ENCODE measurements around the gene MEAK7. TPM values are rescaled to one million over a fixed set of nuclear protein-coding genes. Genes with fewer than 3 reads are reported as not detected.

MEAK7 gene
- total and polyA plus RNA-seq, 2 donors from 2014 or later = 6.3 to 30.6 TPM

DNA sequence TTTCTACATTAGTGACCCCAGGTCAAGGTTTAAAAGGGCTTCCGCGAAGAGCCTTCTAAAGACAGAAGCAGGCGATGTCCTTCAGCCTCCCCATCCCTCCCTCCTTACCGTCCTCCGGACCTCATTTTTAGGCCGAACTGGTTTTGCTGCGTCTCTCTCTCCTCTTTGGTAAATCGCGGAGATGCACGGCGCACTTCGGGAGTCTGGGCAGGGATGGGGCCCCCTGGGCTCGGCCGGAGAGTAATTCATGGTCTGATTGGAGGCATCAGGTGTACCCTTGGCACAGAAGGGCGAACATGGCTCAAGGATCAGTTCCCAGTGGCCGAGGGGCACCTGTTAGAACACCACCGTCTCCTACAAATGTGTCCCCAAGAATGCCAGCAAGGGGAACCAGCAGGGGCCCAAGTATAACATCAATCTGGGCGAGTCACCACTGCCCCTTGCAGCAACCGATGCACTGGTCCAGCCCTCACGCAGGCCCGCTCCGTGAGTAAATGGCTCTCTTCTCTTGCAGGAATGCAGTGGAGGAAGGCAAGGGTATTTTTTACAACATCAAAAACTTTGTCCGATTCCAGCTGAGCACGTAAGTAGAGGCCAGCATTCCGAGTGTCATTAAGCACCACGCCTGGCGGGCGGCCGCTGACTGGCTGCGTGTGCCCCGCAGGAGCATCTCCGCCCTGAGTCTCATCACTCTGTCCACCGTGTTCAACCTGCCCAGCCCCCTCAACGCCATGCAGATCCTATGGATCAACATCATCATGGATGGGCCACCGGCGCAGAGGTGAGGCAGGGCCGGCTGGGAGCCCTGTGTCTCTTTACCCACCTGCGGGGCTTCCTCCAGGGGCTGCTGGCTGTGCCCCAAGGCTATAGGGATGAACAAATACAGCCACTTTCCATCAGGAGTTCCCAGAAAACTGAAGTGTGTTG is 45.6 kb downstream of the MEAK7 start:
- Histone ChIP-seq H3K9me3 (ENCODE audit: control insufficient read depth in 2 of 3, insufficient read depth in 1 of 3, low read length in 3 of 3) (no peaks in the 10 kb centered on the region), H3K4me3 (ENCODE audit: low read length in 3 of 3) (no peak overlapping the region), H3K36me3 (ENCODE audit: control insufficient read depth in 2 of 3, insufficient read depth in 3 of 3, low read length in 3 of 3) (peaks cover 0 to 4% (median 0%) of the 10 kb centered on the region in 3 donors), H3K27ac (ENCODE audit: low read depth in 2 of 2, low read length in 2 of 2) (no peak overlapping the region), H3K9ac (ENCODE audit: low read length in 3 of 3) (no peak overlapping the region), H3K27me3 (ENCODE audit: control insufficient read depth, insufficient read depth, low read length) (no peaks in the 10 kb centered on the region), H3K4me1 (ENCODE audit: control insufficient read depth in 2 of 3, insufficient read depth in 2 of 3, low read depth in 1 of 3, low read length in 3 of 3) (no peaks in the 10 kb centered on the region)
- TF ChIP-seq, protein P1, sequence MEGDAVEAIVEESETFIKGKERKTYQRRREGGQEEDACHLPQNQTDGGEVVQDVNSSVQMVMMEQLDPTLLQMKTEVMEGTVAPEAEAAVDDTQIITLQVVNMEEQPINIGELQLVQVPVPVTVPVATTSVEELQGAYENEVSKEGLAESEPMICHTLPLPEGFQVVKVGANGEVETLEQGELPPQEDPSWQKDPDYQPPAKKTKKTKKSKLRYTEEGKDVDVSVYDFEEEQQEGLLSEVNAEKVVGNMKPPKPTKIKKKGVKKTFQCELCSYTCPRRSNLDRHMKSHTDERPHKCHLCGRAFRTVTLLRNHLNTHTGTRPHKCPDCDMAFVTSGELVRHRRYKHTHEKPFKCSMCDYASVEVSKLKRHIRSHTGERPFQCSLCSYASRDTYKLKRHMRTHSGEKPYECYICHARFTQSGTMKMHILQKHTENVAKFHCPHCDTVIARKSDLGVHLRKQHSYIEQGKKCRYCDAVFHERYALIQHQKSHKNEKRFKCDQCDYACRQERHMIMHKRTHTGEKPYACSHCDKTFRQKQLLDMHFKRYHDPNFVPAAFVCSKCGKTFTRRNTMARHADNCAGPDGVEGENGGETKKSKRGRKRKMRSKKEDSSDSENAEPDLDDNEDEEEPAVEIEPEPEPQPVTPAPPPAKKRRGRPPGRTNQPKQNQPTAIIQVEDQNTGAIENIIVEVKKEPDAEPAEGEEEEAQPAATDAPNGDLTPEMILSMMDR (IDR thresholded peaks at IDR 0.05; ENCODE audit: borderline replicate concordance, extremely low read depth, insufficient read depth) = no peak
- no peak for FAIRE-seq
- DNase-seq = peak in 1 of 5 donors; percentile 31
- intact Hi-C loops (cut with DNase I) = no loop called here

DNA sequence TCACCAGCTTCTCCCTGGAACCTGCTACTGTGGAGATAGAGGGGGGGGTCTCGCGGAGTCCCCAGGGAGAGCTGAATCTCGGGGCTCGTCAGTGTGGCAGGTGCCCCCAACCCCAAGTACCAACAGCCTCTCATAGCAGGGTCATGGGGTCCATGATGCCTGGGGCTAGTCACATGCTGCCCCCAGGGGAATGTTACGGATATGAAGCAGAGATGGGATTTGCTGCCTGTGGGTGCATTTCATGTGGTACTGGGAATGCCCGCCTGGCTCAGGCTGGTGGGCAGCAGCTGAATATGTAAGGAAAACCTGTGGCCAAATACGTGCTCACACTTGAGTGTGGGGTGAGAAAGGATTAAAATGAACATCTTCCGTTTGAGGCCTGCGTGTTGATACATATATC is 49.4 kb downstream of the MEAK7 start:
- Histone ChIP-seq H3K9ac (ENCODE audit: low read length in 3 of 3) (no peak overlapping the region), H3K4me3 (ENCODE audit: low read length in 3 of 3) (no peak overlapping the region), H3K4me1 (ENCODE audit: control insufficient read depth in 2 of 3, insufficient read depth in 2 of 3, low read depth in 1 of 3, low read length in 3 of 3) (no peaks in the 10 kb centered on the region), H3K27ac (ENCODE audit: low read depth in 2 of 2, low read length in 2 of 2) (no peak overlapping the region), H3K27me3 (ENCODE audit: control insufficient read depth, insufficient read depth, low read length) (no peaks in the 10 kb centered on the region), H3K9me3 (ENCODE audit: control insufficient read depth in 2 of 3, insufficient read depth in 1 of 3, low read length in 3 of 3) (no peaks in the 10 kb centered on the region), H3K36me3 (ENCODE audit: control insufficient read depth in 2 of 3, insufficient read depth in 3 of 3, low read length in 3 of 3) (no peaks in the 10 kb centered on the region)
- FAIRE-seq (no peak), DNase-seq (peak in 1 of 5 donors; percentile 27)
- intact Hi-C loops (cut with DNase I) = no loop called here
- TF ChIP-seq, protein P1 (IDR thresholded peaks at IDR 0.05; ENCODE audit: borderline replicate concordance, extremely low read depth, insufficient read depth) = no peak

Other genes starting within 250 kb of the MEAK7 start
- gene WFDC1, start 209.8 kb downstream of the MEAK7 start, total RNA-seq = 11.1 TPM
- gene WFDC1, start 209.8 kb downstream of the MEAK7 start, polyA plus RNA-seq (ENCODE audit: insufficient read depth, low read depth, low replicate concordance) = 34.8 TPM
- 2.2 TPM for gene ATP2C2, start 136.1 kb downstream of the MEAK7 start, total RNA-seq
- 2.6 TPM for gene ATP2C2, start 136.1 kb downstream of the MEAK7 start, polyA plus RNA-seq (ENCODE audit: insufficient read depth, low read depth, low replicate concordance)
- 122 TPM for gene COTL1, start 113.4 kb upstream of the MEAK7 start, total RNA-seq
- gene COTL1, start 113.4 kb upstream of the MEAK7 start, polyA plus RNA-seq (ENCODE audit: insufficient read depth, low read depth, low replicate concordance) = 136 TPM
- gene KLHL36, start 143.9 kb upstream of the MEAK7 start, total RNA-seq = 76.6 TPM
- gene KLHL36, start 143.9 kb upstream of the MEAK7 start, polyA plus RNA-seq (ENCODE audit: insufficient read depth, low read depth, low replicate concordance) = 13.7 TPM
- 79.5 TPM for gene USP10, start 195.3 kb upstream of the MEAK7 start, total RNA-seq
- 36.8 TPM for gene USP10, start 195.3 kb upstream of the MEAK7 start, polyA plus RNA-seq (ENCODE audit: insufficient read depth, low read depth, low replicate concordance)

Data from kidney (tissue), 14 donors.